Keratinocyte (primary cell): ENCODE results near the gene TNIK. TPM values are rescaled to one million over a fixed set of nuclear protein-coding genes. Genes with fewer than 3 reads are reported as not detected.

Experiments used
- DNase-seq: peaks from one replicate; pipeline ENCODE4 v3.0.0-alpha.2; 2011; ENCODE audit warnings: low read depth, missing footprints, low spot score
- FAIRE-seq: peaks from 2 replicates; lab custom pipeline; 2011; peaks lifted over from hg19 to GRCh38; lab: Jason Lieb, UNC
- H2AFZ ChIP-seq: 2 replicates; pipeline ENCODE4 v1.6.0; 2012; ENCODE audit warnings: low read length, control low read depth, inconsistent platforms; ENCODE audit not compliant: control insufficient read depth
- H3K27ac ChIP-seq: 2 replicates; pipeline ENCODE4 v1.5.1; 2011; ENCODE audit warnings: low read length; ENCODE audit not compliant: control insufficient read depth, insufficient read depth
- H3K27me3 ChIP-seq: 3 replicates; pipeline ENCODE4 v1.6.0; 2011; ENCODE audit warnings: low read length; ENCODE audit not compliant: control insufficient read depth, insufficient read depth; ENCODE audit errors: extremely low read depth
- H3K36me3 ChIP-seq, 2 experiments: 2 replicates in 1 of 2; 3 replicates in 1 of 2; pipeline ENCODE4 v1.5.1; 2011; ENCODE audit warnings: low read length in 2 of 2, mild to moderate bottlenecking in 1 of 2; ENCODE audit not compliant: control insufficient read depth in 2 of 2, insufficient read depth in 2 of 2; ENCODE audit errors: extremely low read depth in 1 of 2
- H3K4me1 ChIP-seq: 3 replicates; pipeline ENCODE4 v1.5.1; 2011; ENCODE audit warnings: low read length; ENCODE audit not compliant: control insufficient read depth, insufficient read depth; ENCODE audit errors: extremely low read depth
- H3K4me2 ChIP-seq: 3 replicates; pipeline ENCODE4 v1.6.0; 2011; ENCODE audit warnings: low read depth, low read length; ENCODE audit not compliant: control insufficient read depth, insufficient read depth; ENCODE audit errors: extremely low read depth
- H3K4me3 ChIP-seq, 3 experiments: fragments of 200-600 bp in 1 of 3; sonication (generic) in 1 of 3; 2 replicates in 2 of 3; 3 replicates in 1 of 3; pipeline ENCODE4 v1.5.1; 2011 to 2016; ENCODE audit warnings: low read length in 3 of 3, mild to moderate bottlenecking in 3 of 3, control low read depth in 2 of 3, inconsistent platforms in 1 of 3, low read depth in 1 of 3, mixed read lengths in 1 of 3, mixed run types in 1 of 3, moderate library complexity in 1 of 3; ENCODE audit not compliant: control insufficient read depth in 2 of 3, insufficient read depth in 2 of 3; ENCODE audit errors: extremely low read depth in 1 of 3
- H3K79me2 ChIP-seq: 2 replicates; pipeline ENCODE4 v1.6.0; 2012; ENCODE audit warnings: low read length; ENCODE audit not compliant: control insufficient read depth, insufficient read depth
- H3K9ac ChIP-seq: 3 replicates; pipeline ENCODE4 v1.6.0; 2011; ENCODE audit warnings: low read length; ENCODE audit not compliant: control insufficient read depth, insufficient read depth; ENCODE audit errors: extremely low read depth
- H3K9me1 ChIP-seq: 3 replicates; pipeline ENCODE4 v1.6.0; 2011; ENCODE audit warnings: low read length; ENCODE audit not compliant: control insufficient read depth, insufficient read depth; ENCODE audit errors: extremely low read depth
- H3K9me3 ChIP-seq: 2 replicates; pipeline ENCODE4 v1.5.1; 2012; ENCODE audit warnings: low read depth, low read length; ENCODE audit not compliant: control insufficient read depth
- H4K20me1 ChIP-seq: 3 replicates; pipeline ENCODE4 v1.6.0; 2011; ENCODE audit warnings: low read length; ENCODE audit not compliant: control insufficient read depth, insufficient read depth; ENCODE audit errors: extremely low read depth
- CTCF ChIP-seq, 3 experiments: IDR thresholded peaks in 1 of 3; conservative IDR thresholded peaks in 1 of 3; optimal IDR thresholded peaks in 1 of 3; 2 replicates in 2 of 3; 3 replicates in 1 of 3; pipeline versions ENCODE3 to v1.5.1; 2011; ENCODE audit warnings: low read length in 3 of 3, mild to moderate bottlenecking in 3 of 3, moderate library complexity in 2 of 3, control low read depth in 1 of 3, inconsistent platforms in 1 of 3; ENCODE audit not compliant: insufficient read depth in 2 of 3; ENCODE audit errors: extremely low read depth in 1 of 3
- EZH2 ChIP-seq: IDR thresholded peaks from one replicate; pipeline ENCODE4 v1.6.1; 2012; ENCODE audit warnings: inconsistent platforms, mild to moderate bottlenecking, low read length, moderate library complexity
- dilution Hi-C: fragments of 300-500 bp; cut with MboI; formaldehyde crosslinking; loops from one replicate; pipeline ENCODE4 v1.7.0; 2020; ENCODE audit warnings: low sequenced_read_pairs; ENCODE audit not compliant: extremely low pct_ligation_motif_present
- polyA plus RNA-seq, 5 experiments: library from polyadenylated mRNA; depleted of rRNA in 3 of 5; stranded (reverse) in 3 of 5; stranded (forward) in 1 of 5; unstranded in 1 of 5; fragments of >200 nt; gene quantifications; 1 replicate in 1 of 5; 2 replicates in 3 of 5; 3 replicates in 1 of 5; pipeline versions ENCODE4 v1.2.1 to v1.2.3, GENCODE V29; 2011 to 2012; ENCODE audit warnings: missing spikeins in 2 of 5, low read depth in 1 of 5, low replicate concordance in 1 of 5

TNIK gene
- polyA plus RNA-seq, 1 donor (not counting 4 experiments of a cell fraction or from before 2014, with no cell fraction given) = 4.4 TPM

GRCh38 chr3:171301998-171302397 is 158.2 kb downstream of the TNIK start:
- DNase-seq = no peak
- TF ChIP-seq EZH2 = no peak
- TF ChIP-seq CTCF (optimal IDR thresholded peaks at IDR 0.05 in 1 of 3, IDR thresholded peaks at IDR 0.05 in 1 of 3, conservative IDR thresholded peaks at IDR 0.05 in 1 of 3; ENCODE audit: extremely low read depth in 1 of 3, insufficient read depth in 2 of 3, low read length in 3 of 3) = no peak
- Histone ChIP-seq H3K9ac (no peak overlapping the region), H3K4me3 (no peak overlapping the region), H3K27me3 (no peaks in the 10 kb centered on the region), H3K27ac (no peak overlapping the region), H3K4me1 (peaks cover 5% of the 10 kb centered on the region), H4K20me1 (no peaks in the 10 kb centered on the region), H3K36me3 (peaks cover 0 to 1% of the 10 kb centered on the region in 2 experiments), H2AFZ (no peak overlapping the region), H3K9me3 (no peaks in the 10 kb centered on the region), H3K4me2 (no peak overlapping the region), H3K9me1 (no peaks in the 10 kb centered on the region), H3K79me2 (no peaks in the 10 kb centered on the region)
- no peak for FAIRE-seq
- dilution Hi-C loops = no loop called here

- H3K4me2 ChIP-seq = no peak overlapping the region
- DNase-seq (no peak), FAIRE-seq (no peak)
- dilution Hi-C loops = no loop called here
- no peaks in the 10 kb centered on the region for H4K20me1 ChIP-seq
- H3K79me2 ChIP-seq = no peaks in the 10 kb centered on the region
- H3K4me1 ChIP-seq = no peaks in the 10 kb centered on the region
- H3K9me3 ChIP-seq = no peaks in the 10 kb centered on the region
- H2AFZ ChIP-seq = no peak overlapping the region
- H3K9ac ChIP-seq = no peak overlapping the region
- no peaks in the 10 kb centered on the region for H3K9me1 ChIP-seq
- no peak for TF ChIP-seq EZH2
- no peak for TF ChIP-seq CTCF (optimal IDR thresholded peaks at IDR 0.05 in 1 of 3, IDR thresholded peaks at IDR 0.05 in 1 of 3, conservative IDR thresholded peaks at IDR 0.05 in 1 of 3; ENCODE audit: extremely low read depth in 1 of 3, insufficient read depth in 2 of 3, low read length in 3 of 3)
- H3K27ac ChIP-seq = no peak overlapping the region
- no peak overlapping the region for H3K4me3 ChIP-seq
- no peaks in the 10 kb centered on the region for H3K27me3 ChIP-seq
- peaks cover 0 to 1% of the 10 kb centered on the region in 2 experiments for H3K36me3 ChIP-seq
Measured at GRCh38 chr3:171301002-171301401, 159.2 kb downstream of the TNIK start.
